ENCODE results near the gene FMO2. TPM values are rescaled to one million over a fixed set of nuclear protein-coding genes. Genes with fewer than 3 reads are reported as not detected.

FMO2 gene
- total and polyA plus RNA-seq, 10 donors: 0.26 to 4.6 (median 1.2) TPM; not detected in 1

DNA sequence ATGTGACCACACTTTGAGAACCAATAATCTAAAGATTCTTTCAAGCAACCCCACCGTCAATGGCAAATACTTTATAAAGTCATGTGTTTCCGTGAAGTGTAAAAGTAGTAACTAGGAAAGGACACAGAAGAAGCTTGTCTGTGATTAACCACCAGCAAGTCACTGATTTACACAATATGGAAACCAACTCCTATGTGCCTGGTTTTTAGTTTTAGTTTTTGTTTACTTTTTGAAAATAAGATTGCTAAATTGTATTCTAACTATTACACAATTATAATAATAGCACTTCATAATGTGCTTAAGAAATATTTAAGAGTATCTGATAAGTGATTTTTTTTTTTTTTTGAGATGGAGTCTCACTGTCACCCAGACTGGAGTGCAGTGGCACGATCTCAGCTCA lies 13.0 kb downstream of the FMO2 start:
- no peaks in the 10 kb centered on the region for H3K27me3 ChIP-seq (replicated peaks in 1 of 7)
- no peak overlapping the region for H3K27ac ChIP-seq
- no peaks in the 10 kb centered on the region for H3K36me3 ChIP-seq
- TF ChIP-seq POLR2A (IDR thresholded peaks at IDR 0.05): no peak
- no peak for TF ChIP-seq POLR2AphosphoS5 (IDR thresholded peaks at IDR 0.05)
- TF ChIP-seq, protein P1, sequence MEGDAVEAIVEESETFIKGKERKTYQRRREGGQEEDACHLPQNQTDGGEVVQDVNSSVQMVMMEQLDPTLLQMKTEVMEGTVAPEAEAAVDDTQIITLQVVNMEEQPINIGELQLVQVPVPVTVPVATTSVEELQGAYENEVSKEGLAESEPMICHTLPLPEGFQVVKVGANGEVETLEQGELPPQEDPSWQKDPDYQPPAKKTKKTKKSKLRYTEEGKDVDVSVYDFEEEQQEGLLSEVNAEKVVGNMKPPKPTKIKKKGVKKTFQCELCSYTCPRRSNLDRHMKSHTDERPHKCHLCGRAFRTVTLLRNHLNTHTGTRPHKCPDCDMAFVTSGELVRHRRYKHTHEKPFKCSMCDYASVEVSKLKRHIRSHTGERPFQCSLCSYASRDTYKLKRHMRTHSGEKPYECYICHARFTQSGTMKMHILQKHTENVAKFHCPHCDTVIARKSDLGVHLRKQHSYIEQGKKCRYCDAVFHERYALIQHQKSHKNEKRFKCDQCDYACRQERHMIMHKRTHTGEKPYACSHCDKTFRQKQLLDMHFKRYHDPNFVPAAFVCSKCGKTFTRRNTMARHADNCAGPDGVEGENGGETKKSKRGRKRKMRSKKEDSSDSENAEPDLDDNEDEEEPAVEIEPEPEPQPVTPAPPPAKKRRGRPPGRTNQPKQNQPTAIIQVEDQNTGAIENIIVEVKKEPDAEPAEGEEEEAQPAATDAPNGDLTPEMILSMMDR (IDR thresholded peaks at IDR 0.05 in 8 of 11, conservative IDR thresholded peaks at IDR 0.05 in 3 of 11): no peak
- no peaks in the 10 kb centered on the region for H3K9me3 ChIP-seq
- H3K4me3 ChIP-seq: no peak overlapping the region
- no peak for DNase-seq
- intact Hi-C loops (cut with DNase I; ENCODE audit: low total_unique reads): no loop called here
- H3K4me1 ChIP-seq: no peaks in the 10 kb centered on the region
- WGBS, 5 donors: 75 to 92% (median 79%) methylated on average over 3 of the region's 3 CpGs

DNA sequence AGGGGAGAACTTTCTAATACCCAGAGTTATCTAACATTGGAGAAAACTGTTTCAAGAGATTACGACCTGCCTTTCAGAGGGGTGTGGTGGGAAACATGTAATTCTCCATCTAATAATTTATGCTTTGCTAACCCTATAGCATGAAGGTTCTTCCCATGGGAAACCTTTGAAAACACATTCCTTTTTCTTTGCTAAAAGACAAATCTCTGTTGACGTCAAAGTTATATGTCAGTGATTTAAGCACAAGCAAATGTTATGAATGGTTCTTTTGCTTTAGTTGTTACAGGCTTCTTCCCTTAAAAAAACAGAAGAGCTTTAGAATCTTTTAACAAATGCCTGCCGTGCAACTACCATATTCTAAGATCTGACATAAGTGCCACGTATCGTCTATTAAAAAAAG lies 19.2 kb downstream of the FMO2 start:
- Histone ChIP-seq H3K4me1 (no peaks in the 10 kb centered on the region), H3K27ac (no peak overlapping the region), H3K27me3 (replicated peaks in 1 of 7) (no peaks in the 10 kb centered on the region), H3K4me3 (no peak overlapping the region), H3K9me3 (no peaks in the 10 kb centered on the region), H3K36me3 (no peaks in the 10 kb centered on the region)
- WGBS, 5 donors: 86 to 88% (median 87%) methylated on average over 5 of the region's 5 CpGs
- intact Hi-C loops (cut with DNase I; ENCODE audit: low total_unique reads): loop anchor here (10.0 kb wide), 1 partner anchor 119 kb away; no protein-coding TSS in a partner anchor
- no peak for TF ChIP-seq POLR2A (IDR thresholded peaks at IDR 0.05)
- TF ChIP-seq, protein P1 (IDR thresholded peaks at IDR 0.05 in 8 of 11, conservative IDR thresholded peaks at IDR 0.05 in 3 of 11): no peak
- TF ChIP-seq POLR2AphosphoS5 (IDR thresholded peaks at IDR 0.05): no peak
- no peak for DNase-seq

DNA sequence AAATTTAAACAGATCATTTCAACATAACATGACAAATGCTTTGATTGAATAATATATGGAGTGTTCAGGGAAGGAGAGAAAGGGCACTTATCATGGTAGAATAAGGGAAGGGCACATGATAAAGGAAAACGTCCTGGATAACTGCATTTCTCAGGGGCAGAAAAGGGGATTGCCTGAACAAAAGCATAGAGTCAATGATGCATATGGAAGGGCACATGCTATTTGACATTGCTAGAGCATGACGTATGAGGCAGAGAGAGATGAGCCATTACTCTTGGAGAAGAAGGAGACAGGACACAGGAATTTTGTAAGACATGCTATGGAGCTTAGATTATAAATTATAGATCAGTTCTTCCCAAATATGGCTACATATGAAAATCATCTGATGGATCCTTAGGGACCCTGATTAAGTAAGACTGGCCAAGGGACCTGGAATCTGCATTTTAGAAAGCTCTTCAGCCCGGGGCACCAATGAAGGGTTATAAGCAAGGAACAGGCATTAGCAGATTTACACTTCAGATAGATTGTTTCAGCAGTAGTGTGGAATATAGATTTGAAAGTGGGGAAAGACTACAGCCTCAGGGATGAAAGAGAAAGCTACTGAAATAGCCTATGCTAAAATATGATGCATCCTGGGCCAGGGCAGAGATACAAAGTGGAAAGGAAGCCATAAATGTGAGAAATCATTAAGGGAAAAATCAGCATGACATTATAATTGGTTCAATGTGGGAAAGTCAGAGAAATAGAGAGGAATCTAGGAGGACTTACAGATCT lies 21.3 kb downstream of the FMO2 start:
- Histone ChIP-seq H3K4me3 (no peak overlapping the region), H3K27ac (no peak overlapping the region), H3K27me3 (replicated peaks in 1 of 7) (no peaks in the 10 kb centered on the region), H3K4me1 (no peaks in the 10 kb centered on the region), H3K36me3 (no peaks in the 10 kb centered on the region), H3K9me3 (no peaks in the 10 kb centered on the region)
- TF ChIP-seq POLR2A (IDR thresholded peaks at IDR 0.05) (no peak), POLR2AphosphoS5 (IDR thresholded peaks at IDR 0.05) (no peak)
- TF ChIP-seq, protein P1 (IDR thresholded peaks at IDR 0.05 in 8 of 11, conservative IDR thresholded peaks at IDR 0.05 in 3 of 11): no peak
- WGBS, 5 donors: 65 to 81% (median 78%) methylated on average over 3 of the region's 3 CpGs
- DNase-seq: no peak
- intact Hi-C loops (cut with DNase I; ENCODE audit: low total_unique reads): loop anchor here (10.0 kb wide), 1 partner anchor 122 kb away; no protein-coding TSS in a partner anchor

DNA sequence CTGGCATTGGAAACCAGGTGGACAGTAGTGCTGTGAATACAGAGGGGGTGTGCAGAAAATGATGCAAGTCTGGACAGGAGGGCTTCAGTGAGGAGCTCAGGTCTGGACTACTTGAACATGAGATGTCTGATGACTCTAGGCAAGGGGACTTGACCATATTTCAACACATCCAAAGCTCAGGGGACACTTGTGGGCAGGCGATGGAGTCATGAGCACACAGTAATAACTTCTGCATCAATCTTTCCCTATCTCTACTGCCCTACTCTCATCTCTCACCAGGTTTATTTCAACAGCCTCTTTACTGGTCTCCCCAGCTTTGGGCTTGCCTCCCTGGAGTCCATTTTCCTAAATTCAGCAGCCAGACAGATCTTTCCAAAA lies 21.9 kb downstream of the FMO2 start:
- Histone ChIP-seq H3K4me3 (no peak overlapping the region), H3K27me3 (replicated peaks in 1 of 7) (no peaks in the 10 kb centered on the region), H3K27ac (no peak overlapping the region), H3K36me3 (no peaks in the 10 kb centered on the region), H3K4me1 (no peaks in the 10 kb centered on the region), H3K9me3 (no peaks in the 10 kb centered on the region)
- TF ChIP-seq POLR2A (IDR thresholded peaks at IDR 0.05) (no peak), POLR2AphosphoS5 (IDR thresholded peaks at IDR 0.05) (no peak)
- TF ChIP-seq, protein P1 (IDR thresholded peaks at IDR 0.05 in 8 of 11, conservative IDR thresholded peaks at IDR 0.05 in 3 of 11): no peak
- intact Hi-C loops (cut with DNase I; ENCODE audit: low total_unique reads): loop anchor here (10.0 kb wide), 1 partner anchor 122 kb away; no protein-coding TSS in a partner anchor
- 81 to 93% (median 91%) methylated on average over 1 of the region's 1 CpG for WGBS, 5 donors
- DNase-seq: no peak

Measured in spleen (tissue), 11 donors.